ENCODE results near the gene WIPF3. TPM values are rescaled to one million over a fixed set of nuclear protein-coding genes. Genes with fewer than 3 reads are reported as not detected.

Gene WIPF3
- total and polyA plus RNA-seq, 10 donors: 0.17 to 1.5 (median 0.65) TPM

DNA sequence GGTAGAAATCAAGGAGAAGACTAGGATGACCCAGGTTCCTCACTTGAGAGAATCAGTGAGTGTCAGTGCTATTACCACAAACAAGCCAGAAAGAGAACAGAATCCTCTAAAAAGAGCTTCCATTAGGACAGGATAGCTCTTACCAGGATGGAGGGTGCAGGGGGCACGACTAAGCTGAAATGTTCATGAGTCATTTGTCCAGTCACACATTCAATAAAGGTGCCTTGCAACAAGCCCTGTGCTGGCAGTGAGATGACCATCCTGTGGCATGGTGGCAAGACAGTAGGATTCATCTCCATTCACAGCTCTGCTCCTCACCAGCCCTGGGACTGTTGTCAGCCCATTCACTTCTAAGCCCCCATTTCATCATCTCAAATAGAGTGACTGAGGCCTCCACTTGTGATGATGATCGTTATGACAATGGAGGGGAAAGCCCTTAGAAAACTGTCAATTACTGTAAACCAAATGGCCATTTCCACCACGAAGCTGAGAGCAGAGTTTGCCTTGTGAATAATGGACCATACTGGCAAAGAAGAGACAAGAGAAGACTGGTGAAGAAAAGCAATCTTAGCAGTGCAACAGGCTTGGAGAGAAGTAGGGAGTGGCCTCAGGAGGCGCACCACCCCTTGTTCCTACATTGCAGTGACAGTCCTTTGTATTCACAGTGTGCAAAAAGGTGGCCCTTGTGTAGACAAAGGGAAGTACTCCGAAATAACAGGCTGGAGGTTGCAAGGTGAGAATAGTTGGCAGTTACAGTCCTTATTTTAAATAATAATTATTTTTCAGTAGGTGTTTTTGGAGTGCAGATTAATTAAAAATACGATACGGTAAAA lies 9.0 kb upstream of the WIPF3 start:
- H3K4me1 ChIP-seq: no peaks in the 10 kb centered on the region
- H3K36me3 ChIP-seq: no peaks in the 10 kb centered on the region
- H3K9me3 ChIP-seq: no peaks in the 10 kb centered on the region
- TF ChIP-seq POLR2AphosphoS5 (IDR thresholded peaks at IDR 0.05): no peak
- TF ChIP-seq, protein P1, sequence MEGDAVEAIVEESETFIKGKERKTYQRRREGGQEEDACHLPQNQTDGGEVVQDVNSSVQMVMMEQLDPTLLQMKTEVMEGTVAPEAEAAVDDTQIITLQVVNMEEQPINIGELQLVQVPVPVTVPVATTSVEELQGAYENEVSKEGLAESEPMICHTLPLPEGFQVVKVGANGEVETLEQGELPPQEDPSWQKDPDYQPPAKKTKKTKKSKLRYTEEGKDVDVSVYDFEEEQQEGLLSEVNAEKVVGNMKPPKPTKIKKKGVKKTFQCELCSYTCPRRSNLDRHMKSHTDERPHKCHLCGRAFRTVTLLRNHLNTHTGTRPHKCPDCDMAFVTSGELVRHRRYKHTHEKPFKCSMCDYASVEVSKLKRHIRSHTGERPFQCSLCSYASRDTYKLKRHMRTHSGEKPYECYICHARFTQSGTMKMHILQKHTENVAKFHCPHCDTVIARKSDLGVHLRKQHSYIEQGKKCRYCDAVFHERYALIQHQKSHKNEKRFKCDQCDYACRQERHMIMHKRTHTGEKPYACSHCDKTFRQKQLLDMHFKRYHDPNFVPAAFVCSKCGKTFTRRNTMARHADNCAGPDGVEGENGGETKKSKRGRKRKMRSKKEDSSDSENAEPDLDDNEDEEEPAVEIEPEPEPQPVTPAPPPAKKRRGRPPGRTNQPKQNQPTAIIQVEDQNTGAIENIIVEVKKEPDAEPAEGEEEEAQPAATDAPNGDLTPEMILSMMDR (IDR thresholded peaks at IDR 0.05 in 8 of 11, conservative IDR thresholded peaks at IDR 0.05 in 3 of 11): no peak
- no peak for TF ChIP-seq POLR2A (IDR thresholded peaks at IDR 0.05)
- WGBS, 5 donors: 85 to 89% (median 85%) methylated on average over 7 of the region's 7 CpGs
- no peak overlapping the region for H3K27ac ChIP-seq
- no peak overlapping the region for H3K4me3 ChIP-seq
- H3K27me3 ChIP-seq (replicated peaks in 1 of 7): peaks cover 0 to 25% (median 0%) of the 10 kb centered on the region in 7 donors
- no peak for DNase-seq
- intact Hi-C loops (cut with DNase I; ENCODE audit: low total_unique reads): no loop called here

DNA sequence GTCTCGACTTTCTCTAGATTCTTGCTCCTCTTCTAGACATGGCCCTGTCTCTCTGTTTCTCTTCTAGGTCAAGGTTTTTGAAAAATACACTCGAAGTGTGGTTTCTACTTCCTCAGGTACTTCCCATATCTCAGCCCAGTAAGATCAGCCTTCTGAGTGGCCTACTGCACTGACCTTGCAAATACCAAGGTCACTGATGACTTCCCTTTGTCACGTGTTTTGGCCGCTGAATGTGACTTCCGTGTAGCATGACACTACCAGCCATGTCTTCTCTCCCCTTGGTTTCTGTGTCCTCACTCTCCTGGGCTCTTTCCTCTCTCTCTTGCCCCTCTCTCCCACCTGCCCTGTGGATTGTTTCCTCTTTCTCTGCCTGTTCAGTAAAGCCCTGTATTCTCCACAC lies 7.9 kb upstream of the WIPF3 start:
- no peaks in the 10 kb centered on the region for H3K36me3 ChIP-seq
- H3K9me3 ChIP-seq: no peaks in the 10 kb centered on the region
- intact Hi-C loops (cut with DNase I; ENCODE audit: low total_unique reads): no loop called here
- no peak overlapping the region for H3K4me3 ChIP-seq
- H3K27ac ChIP-seq: no peak overlapping the region
- H3K27me3 ChIP-seq (replicated peaks in 1 of 7): peaks cover 0 to 36% (median 0%) of the 10 kb centered on the region in 7 donors
- TF ChIP-seq POLR2A (IDR thresholded peaks at IDR 0.05) (no peak), POLR2AphosphoS5 (IDR thresholded peaks at IDR 0.05) (no peak)
- TF ChIP-seq, protein P1 (IDR thresholded peaks at IDR 0.05 in 8 of 11, conservative IDR thresholded peaks at IDR 0.05 in 3 of 11): no peak
- no peaks in the 10 kb centered on the region for H3K4me1 ChIP-seq
- 50 to 64% (median 52%) methylated on average over 5 of the region's 5 CpGs for WGBS, 5 donors
- DNase-seq: no peak

DNA sequence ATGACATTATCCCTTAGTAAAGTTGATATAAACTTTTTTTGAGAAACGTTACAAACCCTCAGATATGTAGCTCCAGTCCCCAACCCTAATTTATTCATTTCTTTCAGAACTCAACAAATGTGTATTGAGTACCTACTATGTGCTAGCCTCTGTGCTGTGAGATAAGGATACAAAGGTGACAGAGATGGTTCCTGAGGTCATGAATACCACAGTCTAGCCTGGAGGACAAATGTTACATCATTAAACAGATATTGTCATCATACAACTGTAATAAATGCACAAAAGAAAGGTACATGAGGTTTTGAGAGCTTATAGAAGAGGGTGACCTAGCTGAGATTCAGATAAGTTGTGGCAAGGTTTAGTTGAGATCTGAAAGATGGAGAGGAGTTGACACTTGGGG lies 4.4 kb upstream of the WIPF3 start:
- intact Hi-C loops (cut with DNase I; ENCODE audit: low total_unique reads): no loop called here
- Histone ChIP-seq H3K27me3 (replicated peaks in 1 of 7) (peaks cover 0 to 67% (median 21%) of the 10 kb centered on the region in 7 donors), H3K27ac (no peak overlapping the region), H3K4me1 (peaks cover under 1 to 11% (median 8%) of the 10 kb centered on the region in 6 donors), H3K36me3 (no peaks in the 10 kb centered on the region), H3K4me3 (no peak overlapping the region), H3K9me3 (no peaks in the 10 kb centered on the region)
- no peak for DNase-seq
- 70 to 88% (median 78%) methylated on average over 1 of the region's 1 CpG for WGBS, 5 donors
- TF ChIP-seq, protein P1 (IDR thresholded peaks at IDR 0.05 in 8 of 11, conservative IDR thresholded peaks at IDR 0.05 in 3 of 11): no peak
- no peak for TF ChIP-seq POLR2AphosphoS5 (IDR thresholded peaks at IDR 0.05)
- no peak for TF ChIP-seq POLR2A (IDR thresholded peaks at IDR 0.05)

DNA sequence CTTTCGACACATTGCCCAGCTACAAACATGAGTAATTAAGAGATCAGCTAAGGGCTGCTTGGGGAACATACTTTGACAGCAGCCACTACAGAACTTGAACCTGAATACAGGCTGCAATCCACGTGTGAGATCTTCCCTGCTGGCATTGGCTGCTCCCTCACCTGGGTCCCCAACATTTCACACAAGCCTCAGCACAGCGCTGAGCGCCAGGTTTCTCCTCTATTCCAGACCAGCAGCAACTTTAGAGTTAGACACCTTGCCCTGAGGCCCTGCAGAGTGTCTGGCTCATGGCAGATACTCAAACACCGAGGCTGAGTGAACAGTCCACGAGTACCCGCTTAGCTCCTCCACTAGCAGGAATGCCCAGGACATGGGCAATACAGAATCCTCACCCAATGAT lies 1.3 kb upstream of the WIPF3 start:
- intact Hi-C loops (cut with DNase I; ENCODE audit: low total_unique reads): no loop called here
- H3K27me3 ChIP-seq (replicated peaks in 1 of 7): peaks cover 0 to 92% (median 38%) of the 10 kb centered on the region in 7 donors
- 90 to 94% (median 91%) methylated on average over 7 of the region's 7 CpGs for WGBS, 5 donors

More for the DNA sequence above, 1.3 kb upstream of the WIPF3 start:
- TF ChIP-seq POLR2AphosphoS5 (IDR thresholded peaks at IDR 0.05) (no peak), POLR2A (IDR thresholded peaks at IDR 0.05) (no peak)
- TF ChIP-seq, protein P1 (IDR thresholded peaks at IDR 0.05 in 8 of 11, conservative IDR thresholded peaks at IDR 0.05 in 3 of 11): no peak
- no peak for DNase-seq
- Histone ChIP-seq H3K4me3 (no peak overlapping the region), H3K27ac (no peak overlapping the region), H3K4me1 (peaks cover 6 to 24% (median 17%) of the 10 kb centered on the region in 6 donors), H3K9me3 (no peaks in the 10 kb centered on the region), H3K36me3 (no peaks in the 10 kb centered on the region)

Measured in spleen (tissue), 11 donors.